ENCODE data around the gene ZNF444.
"Not testable (repeated sequence)": the region's sequence is repeated elsewhere in the genome, so short reads cannot be mapped to it uniquely, and the experiment has no call there.

Gene ZNF444

GRCh38 chr19:56174550-56174949, 33.5 kb downstream of the ZNF444 start:
- Histone ChIP-seq H3K27me3 (ENCODE audit: insufficient read depth, low read length, poor library complexity, severe bottlenecking) (no peaks in the 10 kb centered on the region), H3K9me2 (replicated peaks; ENCODE audit: low read depth, low read length) (no peaks in the 10 kb centered on the region), H3K79me2 (ENCODE audit: insufficient read depth, low read length) (no peaks in the 10 kb centered on the region), H3K9me3 (ENCODE audit: insufficient read depth, low read depth, low read length) (no peaks in the 10 kb centered on the region), H3K4me2 (ENCODE audit: low read depth, low read length, poor library complexity, severe bottlenecking) (no peak overlapping the region), H3K4me1 (ENCODE audit: insufficient read depth, low read length, poor library complexity, severe bottlenecking) (no peaks in the 10 kb centered on the region), H4K20me1 (ENCODE audit: insufficient read depth, low read length, poor library complexity, severe bottlenecking) (no peaks in the 10 kb centered on the region), H3K36me3 (ENCODE audit: insufficient read depth, low read length) (no peaks in the 10 kb centered on the region), H3K9ac (ENCODE audit: low read depth, low read length, poor library complexity, severe bottlenecking) (no peak overlapping the region), H2AFZ (ENCODE audit: low read length) (no peak overlapping the region), H3F3A (ENCODE audit: low read depth) (no peaks in the 10 kb centered on the region; the same call in 1 of the 2 replicates), H3K4me3 (ENCODE audit: low read length, poor library complexity, severe bottlenecking) (no peak overlapping the region)
- TF ChIP-seq EZH2phosphoT487 (IDR thresholded peaks at IDR 0.05; ENCODE audit: borderline replicate concordance), result no peak
- TF ChIP-seq, protein P1, sequence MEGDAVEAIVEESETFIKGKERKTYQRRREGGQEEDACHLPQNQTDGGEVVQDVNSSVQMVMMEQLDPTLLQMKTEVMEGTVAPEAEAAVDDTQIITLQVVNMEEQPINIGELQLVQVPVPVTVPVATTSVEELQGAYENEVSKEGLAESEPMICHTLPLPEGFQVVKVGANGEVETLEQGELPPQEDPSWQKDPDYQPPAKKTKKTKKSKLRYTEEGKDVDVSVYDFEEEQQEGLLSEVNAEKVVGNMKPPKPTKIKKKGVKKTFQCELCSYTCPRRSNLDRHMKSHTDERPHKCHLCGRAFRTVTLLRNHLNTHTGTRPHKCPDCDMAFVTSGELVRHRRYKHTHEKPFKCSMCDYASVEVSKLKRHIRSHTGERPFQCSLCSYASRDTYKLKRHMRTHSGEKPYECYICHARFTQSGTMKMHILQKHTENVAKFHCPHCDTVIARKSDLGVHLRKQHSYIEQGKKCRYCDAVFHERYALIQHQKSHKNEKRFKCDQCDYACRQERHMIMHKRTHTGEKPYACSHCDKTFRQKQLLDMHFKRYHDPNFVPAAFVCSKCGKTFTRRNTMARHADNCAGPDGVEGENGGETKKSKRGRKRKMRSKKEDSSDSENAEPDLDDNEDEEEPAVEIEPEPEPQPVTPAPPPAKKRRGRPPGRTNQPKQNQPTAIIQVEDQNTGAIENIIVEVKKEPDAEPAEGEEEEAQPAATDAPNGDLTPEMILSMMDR (conservative IDR thresholded peaks at IDR 0.05; ENCODE audit: low read length), result no peak

DNA sequence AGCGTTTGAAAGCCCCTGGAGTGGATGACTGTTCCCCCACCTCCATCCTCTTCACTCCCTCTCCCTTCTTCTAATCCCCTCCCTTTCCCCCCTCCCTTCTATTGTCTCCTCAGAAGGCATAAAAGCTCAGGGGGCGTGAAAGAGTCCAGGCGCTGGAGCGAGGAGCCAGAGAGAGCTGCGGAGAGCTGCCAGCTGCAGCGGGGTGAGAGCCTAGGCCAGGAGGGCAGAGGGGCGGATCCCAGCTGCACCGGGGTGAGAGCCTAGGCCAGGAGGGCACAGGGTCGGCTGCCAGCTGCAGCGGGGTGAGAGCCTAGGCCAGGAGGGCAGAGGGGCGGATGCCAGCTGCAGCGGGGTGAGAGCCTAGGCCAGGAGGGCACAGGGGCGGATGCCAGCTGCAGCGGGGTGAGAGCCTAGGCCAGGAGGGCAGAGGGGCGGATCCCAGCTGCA, 34.8 kb downstream of the ZNF444 start, which contains the start of gene GALP:
TSS of gene GALP (plus strand) at position 148 of the 447 bp plus-strand sequence. CDS start 1,101 bp downstream, outside the sequence.
- H3K27me3 ChIP-seq (ENCODE audit: insufficient read depth, low read length, poor library complexity, severe bottlenecking); H3K9me3 ChIP-seq (ENCODE audit: insufficient read depth, low read depth, low read length); H3K4me1 ChIP-seq (ENCODE audit: insufficient read depth, low read length, poor library complexity, severe bottlenecking); H4K20me1 ChIP-seq (ENCODE audit: insufficient read depth, low read length, poor library complexity, severe bottlenecking); H3K4me2 ChIP-seq (ENCODE audit: low read depth, low read length, poor library complexity, severe bottlenecking); H3K4me3 ChIP-seq (ENCODE audit: low read length, poor library complexity, severe bottlenecking); H3K79me2 ChIP-seq (ENCODE audit: insufficient read depth, low read length); H3K9me2 ChIP-seq (replicated peaks; ENCODE audit: low read depth, low read length); H3K9ac ChIP-seq (ENCODE audit: low read depth, low read length, poor library complexity, severe bottlenecking); H3K36me3 ChIP-seq (ENCODE audit: insufficient read depth, low read length); H2AFZ ChIP-seq (ENCODE audit: low read length); H3F3A ChIP-seq (ENCODE audit: low read depth): not testable (repeated sequence)

- not testable (repeated sequence) for H3K4me2 ChIP-seq (ENCODE audit: low read depth, low read length, poor library complexity, severe bottlenecking); H3K9ac ChIP-seq (ENCODE audit: low read depth, low read length, poor library complexity, severe bottlenecking); H3K36me3 ChIP-seq (ENCODE audit: insufficient read depth, low read length); H3K9me3 ChIP-seq (ENCODE audit: insufficient read depth, low read depth, low read length); H4K20me1 ChIP-seq (ENCODE audit: insufficient read depth, low read length, poor library complexity, severe bottlenecking); H3K9me2 ChIP-seq (replicated peaks; ENCODE audit: low read depth, low read length); H3K27me3 ChIP-seq (ENCODE audit: insufficient read depth, low read length, poor library complexity, severe bottlenecking); H3K4me3 ChIP-seq (ENCODE audit: low read length, poor library complexity, severe bottlenecking); H3F3A ChIP-seq (ENCODE audit: low read depth); H3K79me2 ChIP-seq (ENCODE audit: insufficient read depth, low read length); H3K4me1 ChIP-seq (ENCODE audit: insufficient read depth, low read length, poor library complexity, severe bottlenecking); H2AFZ ChIP-seq (ENCODE audit: low read length)
Observed at GRCh38 chr19:56176310-56176709, 35.2 kb downstream of the ZNF444 start.

- Histone ChIP-seq H3K9me2 (replicated peaks; ENCODE audit: low read depth, low read length) (no peaks in the 10 kb centered on the region), H3K9me3 (ENCODE audit: insufficient read depth, low read depth, low read length) (no peaks in the 10 kb centered on the region), H3K9ac (ENCODE audit: low read depth, low read length, poor library complexity, severe bottlenecking) (no peak overlapping the region), H3K4me1 (ENCODE audit: insufficient read depth, low read length, poor library complexity, severe bottlenecking) (no peaks in the 10 kb centered on the region), H3K4me2 (ENCODE audit: low read depth, low read length, poor library complexity, severe bottlenecking) (no peak overlapping the region), H2AFZ (ENCODE audit: low read length) (no peak overlapping the region), H3K27me3 (ENCODE audit: insufficient read depth, low read length, poor library complexity, severe bottlenecking) (no peaks in the 10 kb centered on the region), H3K4me3 (ENCODE audit: low read length, poor library complexity, severe bottlenecking) (no peak overlapping the region), H3F3A (ENCODE audit: low read depth) (no peaks in the 10 kb centered on the region), H4K20me1 (ENCODE audit: insufficient read depth, low read length, poor library complexity, severe bottlenecking) (no peaks in the 10 kb centered on the region), H3K79me2 (ENCODE audit: insufficient read depth, low read length) (no peaks in the 10 kb centered on the region), H3K36me3 (ENCODE audit: insufficient read depth, low read length) (no peaks in the 10 kb centered on the region)
- no peak for TF ChIP-seq EZH2phosphoT487 (IDR thresholded peaks at IDR 0.05; ENCODE audit: borderline replicate concordance)
- TF ChIP-seq, protein P1 (conservative IDR thresholded peaks at IDR 0.05; ENCODE audit: low read length), result no peak
Observed at GRCh38 chr19:56176881-56177280, 35.8 kb downstream of the ZNF444 start.
